Activated CD8-positive, alpha-beta T cell treated with anti-CD3 and anti-CD28 coated beads for 36 hours (primary cell): ENCODE data around the gene FYN. TPM values are rescaled to one million over a fixed set of nuclear protein-coding genes. Genes with fewer than 3 reads are reported as not detected.

ENCODE experiments used
- ATAC-seq: fragments of 200-7000 bp; cut with Tn5 transposase; one replicate; pipeline ENCODE4 v1.10.0; 2021; ENCODE audit warnings: mild to moderate bottlenecking, moderate library complexity
- CTCF ChIA-PET: fragments of 350-600 bp; sonication (Branson Sonifier 250); formaldehyde crosslinking; loops from one replicate; lab custom pipeline; 2021; ENCODE audit warnings: antibody characterized with exemption; lab: Charles Lee
- POLR2A ChIA-PET: fragments of 350-600 bp; sonication (Branson Sonifier 250); formaldehyde crosslinking; loops from one replicate; lab custom pipeline; 2021; ENCODE audit warnings: antibody characterized with exemption; lab: Charles Lee
- DNase-seq: peaks from one replicate; pipeline ENCODE4 v3.0.0-alpha.2; 2020
- H3K27ac Mint-ChIP-seq: one replicate; pipeline ENCODE4 v1.8.0; 2021; ENCODE audit warnings: mild to moderate bottlenecking, mixed read lengths
- H3K27me3 Mint-ChIP-seq: one replicate; pipeline ENCODE4 v1.8.0; 2021; ENCODE audit warnings: mixed read lengths
- H3K36me3 Mint-ChIP-seq: one replicate; pipeline ENCODE4 v1.8.0; 2021; ENCODE audit warnings: low read depth, mixed read lengths
- H3K4me1 Mint-ChIP-seq: one replicate; pipeline ENCODE4 v1.8.0; 2021; ENCODE audit warnings: low read depth, mixed read lengths
- H3K4me3 Mint-ChIP-seq: one replicate; pipeline ENCODE4 v1.8.0; 2021; ENCODE audit warnings: mild to moderate bottlenecking, moderate library complexity, mixed read lengths
- H3K9me3 Mint-ChIP-seq: one replicate; pipeline ENCODE4 v1.8.0; 2021; ENCODE audit warnings: mixed read lengths
- CTCF ChIP-seq: fragments of 200-600 bp; IDR thresholded peaks from one replicate; pipeline ENCODE4 v1.8.0; 2022; ENCODE audit warnings: antibody characterized with exemption, mild to moderate bottlenecking
- intact Hi-C: fragments of 100-400 bp; cut with micrococcal nuclease; formaldehyde crosslinking; loops from one replicate; pipeline ENCODE4 v1.10.0; 2022
- total RNA-seq, 2 experiments: library from RNA; stranded (reverse); gene quantifications; one replicate each; pipeline ENCODE4 v1.2.3, GENCODE V29; 2021

The FYN gene
- total RNA-seq, 2 experiments from 2014 or later: 384 to 386 TPM

GRCh38 chr6:111870742-111871064 lies 2.5 kb downstream of the FYN start:
- CTCF ChIA-PET: interaction anchor here (1.0 to 2.4 kb wide), 10 partner anchors 44 to 172 kb away, joined by 3 to 9 read pairs (median 4); no protein-coding TSS in a partner anchor
- Mint-ChIP-seq H3K4me3 (peak overlapping the region; percentile 98), H3K36me3 (peaks cover 57% of the 10 kb centered on the region), H3K9me3 (no peaks in the 10 kb centered on the region), H3K27me3 (no peaks in the 10 kb centered on the region), H3K4me1 (peaks cover 55% of the 10 kb centered on the region), H3K27ac (peak overlapping the region; percentile 98)
- no peak for TF ChIP-seq CTCF
- DNase-seq: no peak
- no peak for ATAC-seq
- intact Hi-C loops: loop anchor here (2.0 to 5.0 kb wide), 6 partner anchors 32 to 172 kb away; no protein-coding TSS in a partner anchor
- POLR2A ChIA-PET: interaction anchor here (0.8 to 2.9 kb wide), 13 partner anchors 9 to 144 kb away, joined by 3 to 18 read pairs (median 4); no protein-coding TSS in a partner anchor

DNA sequence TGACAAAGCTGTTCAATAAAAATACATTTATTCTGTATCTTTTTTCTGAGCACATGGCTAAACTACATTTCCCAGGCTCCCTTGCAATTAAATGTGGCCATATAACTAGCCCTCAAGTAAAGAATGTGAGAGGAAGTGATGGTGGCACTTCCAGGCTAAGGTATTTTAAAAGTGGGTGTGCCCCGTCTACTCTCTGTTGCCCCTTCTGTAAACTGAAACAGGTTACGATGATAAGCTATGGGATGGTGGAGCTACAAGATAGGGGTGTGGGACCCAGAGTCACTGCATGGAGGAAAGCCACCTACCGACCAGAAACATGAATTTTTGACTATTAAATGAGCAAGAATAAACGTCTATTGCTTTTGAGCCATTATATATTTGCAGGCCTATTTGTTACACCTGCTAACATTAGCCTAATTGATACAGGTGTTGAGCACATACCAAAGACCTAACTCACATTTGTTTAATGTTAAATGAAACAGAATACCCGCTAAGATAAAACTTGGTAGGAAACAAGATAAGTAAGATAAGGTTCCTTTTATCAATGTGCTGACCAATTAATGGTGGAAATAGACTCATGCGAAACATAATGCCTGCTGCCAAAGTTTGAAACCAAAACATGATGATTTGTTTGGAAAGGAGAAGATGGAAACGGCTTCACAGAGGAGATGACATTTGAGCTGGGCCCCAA lies 3.1 kb downstream of the FYN start:
- peaks cover 60% of the 10 kb centered on the region for H3K36me3 Mint-ChIP-seq

DNA sequence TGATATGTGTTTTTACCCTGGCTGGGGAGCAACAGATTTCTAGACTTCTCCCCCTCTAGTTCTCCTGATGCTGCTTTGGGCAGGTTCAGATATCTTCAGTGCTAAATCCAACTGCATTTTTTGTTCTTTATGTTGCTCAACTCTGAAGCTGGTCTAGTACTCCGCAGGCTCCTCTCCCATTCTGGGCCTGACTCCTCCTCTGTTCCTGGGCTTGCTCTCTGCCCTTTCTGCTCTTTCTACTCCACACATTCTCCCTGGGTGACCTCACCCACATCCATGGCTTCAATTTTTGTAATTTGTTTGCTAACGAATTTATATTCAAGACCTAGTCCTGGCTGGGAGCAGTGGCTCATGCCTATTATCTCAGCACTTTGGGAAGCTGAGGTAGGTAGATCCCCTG lies 6.4 kb downstream of the FYN start:
- intact Hi-C loops: no loop called here
- H3K27me3 Mint-ChIP-seq: no peaks in the 10 kb centered on the region
- H3K9me3 Mint-ChIP-seq: no peaks in the 10 kb centered on the region
- peaks cover 87% of the 10 kb centered on the region for H3K36me3 Mint-ChIP-seq
- TF ChIP-seq CTCF: no peak
- ChIA-PET CTCF (interaction anchor here (1.9 kb wide), 1 partner anchor 157 kb away, joined by 8 read pairs; no protein-coding TSS in a partner anchor), POLR2A (interaction anchor here (0.7 to 5.2 kb wide), 7 partner anchors 8 to 307 kb away, joined by 3 to 29 read pairs (median 11); no protein-coding TSS in a partner anchor)
- ATAC-seq (no peak), DNase-seq (no peak)
- peaks cover 85% of the 10 kb centered on the region for H3K4me1 Mint-ChIP-seq
- peak overlapping the region; percentile 98 for H3K4me3 Mint-ChIP-seq
- H3K27ac Mint-ChIP-seq: peak overlapping the region; percentile 91

More for the DNA sequence above, 3.1 kb downstream of the FYN start:
- ATAC-seq (no peak), DNase-seq (peak; percentile 45)
- Mint-ChIP-seq H3K4me3 (peak overlapping the region; percentile 98), H3K4me1 (peaks cover 60% of the 10 kb centered on the region), H3K9me3 (no peaks in the 10 kb centered on the region), H3K27ac (peak overlapping the region; percentile 98), H3K27me3 (no peaks in the 10 kb centered on the region)
- intact Hi-C loops: loop anchor here (2.0 to 5.0 kb wide), 6 partner anchors 31 to 173 kb away; no protein-coding TSS in a partner anchor
- ChIA-PET CTCF (interaction anchor here (0.7 to 2.4 kb wide), 14 partner anchors 13 to 173 kb away, joined by 3 to 9 read pairs (median 4); no protein-coding TSS in a partner anchor), POLR2A (interaction anchor here (0.8 to 2.9 kb wide), 18 partner anchors 8 to 144 kb away, joined by 3 to 18 read pairs (median 4); no protein-coding TSS in a partner anchor)
- TF ChIP-seq CTCF: no peak

DNA sequence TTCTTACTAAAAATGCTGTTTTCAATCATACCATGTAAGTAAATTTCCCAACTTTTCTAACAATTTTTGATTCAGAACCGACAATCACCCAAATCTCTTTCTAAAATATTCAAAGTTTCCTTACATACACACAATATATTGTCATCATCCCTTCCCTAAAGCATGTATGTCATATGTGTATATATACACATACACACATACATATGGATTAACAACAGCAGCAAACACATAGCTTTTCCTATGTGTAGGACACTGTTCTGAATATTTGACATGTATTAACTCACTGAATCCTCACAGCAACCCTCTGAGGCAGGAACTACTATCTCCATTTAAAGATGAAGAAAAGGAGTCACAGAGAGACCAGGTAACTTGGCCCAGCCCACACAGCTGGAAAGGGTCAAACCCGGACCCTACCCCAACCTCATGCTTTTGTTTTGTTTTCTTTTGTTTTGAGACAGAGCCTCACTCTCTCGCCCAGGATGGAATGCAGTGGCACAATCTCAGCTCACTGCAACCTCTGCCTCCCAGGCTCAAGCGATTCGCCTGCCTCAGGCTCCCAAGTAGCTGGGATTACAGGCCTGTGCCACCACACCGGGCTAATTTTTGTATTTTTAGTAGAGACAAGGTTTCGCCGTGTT lies 7.2 kb downstream of the FYN start:
- Mint-ChIP-seq H3K9me3 (no peaks in the 10 kb centered on the region), H3K27ac (peak overlapping the region; percentile 91), H3K4me3 (peak overlapping the region; percentile 98), H3K36me3 (peaks cover 87% of the 10 kb centered on the region), H3K4me1 (peaks cover 93% of the 10 kb centered on the region), H3K27me3 (no peaks in the 10 kb centered on the region)
- ATAC-seq (peak; percentile 25), DNase-seq (no peak)
- ChIA-PET CTCF (interaction anchor here (1.1 to 2.9 kb wide), 3 partner anchors 18 to 156 kb away, joined by 3 to 14 read pairs (median 4); no protein-coding TSS in a partner anchor), POLR2A (interaction anchor here (0.6 to 5.2 kb wide), 10 partner anchors 8 to 107 kb away, joined by 3 to 29 read pairs (median 10); partner anchors contain the start of gene FYN)
- intact Hi-C loops: loop anchor here (2.0 kb wide), 1 partner anchor 127 kb away; no protein-coding TSS in a partner anchor
- TF ChIP-seq CTCF: no peak
